Stomach smooth muscle (tissue), 2 donors: Measurements from ENCODE around the gene ARL2BP.

Source experiments
- H3K27ac ChIP-seq: one replicate; pipeline ENCODE4 v1.7.0; 2013; ENCODE audit warnings: mild to moderate bottlenecking, low read length, inconsistent platforms
- H3K27me3 ChIP-seq, 2 donors: one replicate each; pipeline ENCODE4 v1.7.0; 2013; ENCODE audit warnings: low read length in 2 of 2; ENCODE audit not compliant: insufficient read depth in 2 of 2, control insufficient read depth in 1 of 2
- H3K36me3 ChIP-seq, 2 donors: one replicate each; pipeline ENCODE4 v1.7.0; 2013; ENCODE audit warnings: low read length in 2 of 2; ENCODE audit not compliant: control insufficient read depth in 2 of 2, insufficient read depth in 2 of 2
- H3K4me1 ChIP-seq: one replicate; pipeline ENCODE4 v1.7.0; 2013; ENCODE audit warnings: low read length; ENCODE audit not compliant: control insufficient read depth, insufficient read depth
- H3K4me3 ChIP-seq, 2 donors: one replicate each; pipeline ENCODE4 v1.7.0; 2013; ENCODE audit warnings: low read length in 2 of 2
- H3K9ac ChIP-seq, 2 donors: one replicate each; pipeline ENCODE4 v1.7.0; 2013; ENCODE audit warnings: low read length in 2 of 2, mild to moderate bottlenecking in 1 of 2
- H3K9me3 ChIP-seq, 2 donors: one replicate each; pipeline ENCODE4 v1.7.0; 2013; ENCODE audit warnings: low read length in 2 of 2; ENCODE audit not compliant: control insufficient read depth in 2 of 2
- donor health status: healthy.
- donor health status: Pancreatic carcinoma.

The ARL2BP gene

DNA sequence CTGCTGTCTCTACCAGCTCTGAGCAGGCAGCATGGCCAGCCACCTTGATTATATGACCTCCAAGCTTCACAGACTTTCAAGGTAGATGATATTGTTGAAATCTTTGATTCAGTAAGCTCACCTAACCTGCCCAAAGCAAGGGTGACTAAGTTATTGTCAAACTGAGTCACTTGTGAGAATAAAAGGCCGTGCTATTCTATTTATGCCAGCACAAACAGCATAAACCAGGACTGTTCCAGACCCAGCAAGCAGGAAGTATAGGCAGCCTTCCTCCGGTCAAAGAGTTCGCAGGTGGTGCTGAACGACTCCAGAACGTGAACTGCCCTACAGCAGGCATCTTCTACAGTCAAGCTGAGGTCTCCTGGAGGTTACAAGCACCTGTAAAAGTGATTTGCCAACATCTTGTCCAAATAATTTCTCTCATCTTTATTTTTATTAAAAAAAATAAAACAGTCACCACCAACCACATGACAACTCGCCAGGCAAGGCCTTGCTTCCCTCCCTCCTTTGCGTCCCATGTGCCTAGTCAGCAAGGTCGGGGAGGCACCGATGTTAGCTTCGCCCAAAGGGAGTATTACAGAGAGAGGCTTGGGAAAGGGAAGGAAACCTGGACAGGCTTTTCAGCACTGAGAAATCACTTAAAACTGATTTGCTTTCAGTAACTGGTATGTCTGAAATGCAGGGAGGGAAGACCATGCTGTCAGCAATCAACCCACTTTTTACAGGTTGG lies 10.8 kb downstream of the ARL2BP start:
- Histone ChIP-seq H3K4me3 (no peak overlapping the region), H3K4me1 (peaks cover 7% of the 10 kb centered on the region), H3K27me3 (no peaks in the 10 kb centered on the region), H3K36me3 (peaks cover 20 to 39% of the 10 kb centered on the region in 2 donors), H3K9me3 (no peaks in the 10 kb centered on the region), H3K27ac (no peak overlapping the region), H3K9ac (no peak overlapping the region)

GRCh38 chr16:57256601-57257395 lies 11.7 kb downstream of the ARL2BP start:
- H3K9ac ChIP-seq = no peak overlapping the region
- H3K4me1 ChIP-seq = peaks cover 7% of the 10 kb centered on the region
- no peaks in the 10 kb centered on the region for H3K9me3 ChIP-seq
- H3K27ac ChIP-seq = no peak overlapping the region
- H3K36me3 ChIP-seq = peaks cover 18 to 33% of the 10 kb centered on the region in 2 donors
- H3K4me3 ChIP-seq = no peak overlapping the region
- H3K27me3 ChIP-seq = no peaks in the 10 kb centered on the region

DNA sequence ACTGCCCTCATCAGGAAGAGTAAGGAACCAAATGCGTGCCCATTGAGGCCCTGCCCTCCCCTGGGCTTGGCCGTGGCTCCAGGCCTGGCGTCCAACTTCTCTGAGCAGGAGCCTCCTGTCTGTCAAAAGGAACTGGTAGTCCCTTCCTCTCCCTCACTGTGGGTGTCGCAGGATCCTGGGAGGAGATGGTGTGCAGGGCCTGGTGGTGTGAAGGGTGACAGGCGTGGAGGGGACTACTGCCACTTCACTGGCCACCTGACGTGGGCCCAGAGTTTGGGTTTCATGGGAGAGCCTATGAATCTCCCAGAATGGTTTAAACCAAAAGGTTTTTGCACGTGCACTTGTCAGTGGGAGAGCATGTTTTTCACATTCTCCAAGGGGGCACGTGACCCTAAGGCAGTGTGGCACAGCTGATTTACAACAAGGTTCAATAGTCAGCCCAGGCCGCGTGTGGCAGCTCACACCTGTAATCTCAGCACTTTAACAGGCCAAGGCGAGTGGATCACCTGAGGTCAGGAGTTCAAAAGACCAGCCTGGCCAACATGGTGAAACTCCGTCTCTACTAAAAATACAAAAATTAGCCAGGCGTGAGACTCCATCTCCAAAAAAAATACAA lies 12.5 kb downstream of the ARL2BP start:
- H3K27ac ChIP-seq = no peak overlapping the region
- no peak overlapping the region for H3K9ac ChIP-seq
- peaks cover 7% of the 10 kb centered on the region for H3K4me1 ChIP-seq
- H3K36me3 ChIP-seq = peaks cover 12 to 25% of the 10 kb centered on the region in 2 donors
- H3K4me3 ChIP-seq = no peak overlapping the region
- no peaks in the 10 kb centered on the region for H3K9me3 ChIP-seq
- H3K27me3 ChIP-seq = no peaks in the 10 kb centered on the region

DNA sequence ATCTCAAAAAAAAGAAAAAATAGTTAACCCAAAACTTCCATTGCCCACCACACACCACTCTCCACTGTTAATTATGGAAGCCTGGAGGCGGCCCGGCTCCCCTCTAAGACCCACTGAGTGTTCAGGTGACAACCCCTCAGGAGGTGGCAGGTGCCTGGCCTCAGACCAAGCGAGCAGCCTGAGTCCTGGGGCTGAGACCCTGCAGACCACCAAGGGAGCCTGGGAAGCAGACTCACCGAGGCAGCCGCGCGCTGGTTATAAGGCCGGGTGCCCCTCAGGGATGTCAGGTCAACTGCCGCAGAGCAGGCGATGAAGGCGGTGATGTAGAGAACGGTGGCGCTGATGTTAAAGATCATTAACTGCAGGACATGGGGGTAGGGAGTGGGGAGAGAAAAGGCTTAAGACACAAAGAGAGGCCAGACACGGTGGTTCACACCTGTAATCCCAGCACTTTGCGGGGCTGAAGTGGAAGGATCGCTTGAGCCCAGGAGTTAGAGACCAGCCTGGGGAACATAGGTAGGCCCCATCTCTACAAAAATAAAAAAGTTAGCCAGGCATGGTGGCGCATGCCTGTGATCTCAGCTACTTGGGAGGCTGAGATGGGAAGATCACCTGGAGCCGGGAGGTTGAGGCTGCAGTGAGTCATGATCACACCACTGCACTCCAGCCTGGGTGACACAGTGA lies 13.3 kb downstream of the ARL2BP start:
- Histone ChIP-seq H3K4me3 (no peak overlapping the region), H3K27me3 (no peaks in the 10 kb centered on the region), H3K4me1 (peaks cover 7% of the 10 kb centered on the region), H3K9ac (no peak overlapping the region), H3K9me3 (no peaks in the 10 kb centered on the region), H3K36me3 (peaks cover 11 to 20% of the 10 kb centered on the region in 2 donors), H3K27ac (no peak overlapping the region)

DNA sequence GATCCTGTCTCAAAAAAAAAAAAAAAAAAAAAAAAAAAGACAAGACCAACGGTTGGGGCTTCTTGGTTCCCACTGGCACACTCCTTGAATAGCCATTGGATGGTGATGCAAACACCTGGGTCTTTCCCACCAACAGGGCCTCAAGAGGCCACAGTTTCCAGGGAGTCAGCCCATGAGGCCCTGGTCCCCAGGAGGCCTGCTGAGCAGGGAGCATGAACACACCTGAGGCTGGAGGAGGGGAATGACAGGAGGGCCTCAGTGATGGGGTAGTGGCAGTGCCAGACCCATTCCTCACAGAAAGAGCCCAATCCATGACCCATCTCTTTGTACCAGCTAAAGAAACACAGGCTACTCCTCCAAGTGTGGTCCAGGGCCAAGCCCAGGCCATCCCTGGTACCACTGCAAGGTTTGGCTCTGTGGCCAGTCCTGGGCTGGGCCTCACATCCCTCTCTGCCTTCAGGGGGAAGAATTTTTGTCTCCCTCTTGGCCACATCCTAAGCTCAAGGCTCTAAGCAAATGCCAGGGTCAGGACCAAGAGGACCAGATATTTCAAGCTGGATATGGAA lies 13.9 kb downstream of the ARL2BP start:
- H3K9ac ChIP-seq = no peak overlapping the region
- no peak overlapping the region for H3K4me3 ChIP-seq
- no peaks in the 10 kb centered on the region for H3K9me3 ChIP-seq
- peaks cover 6 to 15% of the 10 kb centered on the region in 2 donors for H3K36me3 ChIP-seq
- H3K27me3 ChIP-seq = no peaks in the 10 kb centered on the region
- no peak overlapping the region for H3K27ac ChIP-seq
- H3K4me1 ChIP-seq = peaks cover 7% of the 10 kb centered on the region

GRCh38 chr16:57260294-57260929 lies 15.4 kb downstream of the ARL2BP start:
- no peaks in the 10 kb centered on the region for H3K9me3 ChIP-seq
- H3K9ac ChIP-seq = no peak overlapping the region
- H3K36me3 ChIP-seq = peaks cover 0 to 10% of the 10 kb centered on the region in 2 donors
- no peak overlapping the region for H3K4me3 ChIP-seq
- H3K27me3 ChIP-seq = no peaks in the 10 kb centered on the region
- no peak overlapping the region for H3K27ac ChIP-seq
- peaks cover 7% of the 10 kb centered on the region for H3K4me1 ChIP-seq

- H3K27ac ChIP-seq = no peak overlapping the region
- H3K9me3 ChIP-seq = no peaks in the 10 kb centered on the region
- H3K27me3 ChIP-seq = no peaks in the 10 kb centered on the region
- H3K4me3 ChIP-seq = no peak overlapping the region
- H3K36me3 ChIP-seq = peaks cover 0 to 2% of the 10 kb centered on the region in 2 donors
- H3K4me1 ChIP-seq = peaks cover 7% of the 10 kb centered on the region
- no peak overlapping the region for H3K9ac ChIP-seq
Measured at GRCh38 chr16:57261806-57262205, 16.7 kb downstream of the ARL2BP start.

DNA sequence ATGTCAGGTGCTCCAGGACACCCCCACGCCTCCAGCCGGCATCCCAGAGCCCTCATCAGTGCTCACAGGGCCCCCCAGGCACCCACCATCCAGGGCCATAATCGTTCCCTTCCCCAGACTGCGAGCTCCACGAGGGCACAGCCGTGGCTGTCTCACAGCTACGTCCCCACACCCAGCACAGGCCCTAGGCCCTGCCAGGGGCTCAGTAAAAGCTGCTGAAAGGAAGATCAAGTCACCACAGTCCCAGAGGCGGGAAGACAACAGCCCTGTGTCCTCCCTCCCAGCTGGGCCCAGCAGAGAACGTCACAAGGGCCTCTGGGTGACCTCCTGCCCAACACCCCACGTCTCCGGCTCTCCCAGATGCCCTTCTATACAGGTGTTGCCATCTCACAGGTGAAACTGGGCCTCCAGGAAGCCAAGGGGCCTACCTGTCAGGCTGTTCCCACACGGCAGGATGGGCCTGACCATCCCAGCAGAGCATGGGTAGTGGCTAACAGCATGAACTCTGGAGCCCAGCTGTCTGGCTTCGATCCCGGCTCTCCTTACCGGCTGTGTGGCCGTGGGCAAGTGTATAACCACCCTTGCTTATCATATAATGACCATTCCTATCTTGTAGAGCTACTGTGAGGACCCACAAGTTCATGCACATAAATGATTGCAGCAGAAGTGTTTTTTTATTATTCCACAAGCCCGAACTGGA lies 17.9 kb downstream of the ARL2BP start:
- no peaks in the 10 kb centered on the region for H3K9me3 ChIP-seq
- H3K36me3 ChIP-seq = no peaks in the 10 kb centered on the region
- peaks cover 7% of the 10 kb centered on the region for H3K4me1 ChIP-seq
- H3K9ac ChIP-seq = no peak overlapping the region
- H3K27ac ChIP-seq = no peak overlapping the region
- H3K4me3 ChIP-seq = no peak overlapping the region
- no peaks in the 10 kb centered on the region for H3K27me3 ChIP-seq

GRCh38 chr16:57263541-57264351 lies 18.7 kb downstream of the ARL2BP start:
- Histone ChIP-seq H3K4me3 (no peak overlapping the region), H3K27ac (no peak overlapping the region), H3K4me1 (peaks cover 7% of the 10 kb centered on the region), H3K36me3 (no peaks in the 10 kb centered on the region), H3K27me3 (no peaks in the 10 kb centered on the region), H3K9me3 (no peaks in the 10 kb centered on the region), H3K9ac (no peak overlapping the region)
